ENCODE results near the gene FAM151A. TPM values are rescaled to one million over a fixed set of nuclear protein-coding genes. Genes with fewer than 3 reads are reported as not detected.

Gene FAM151A
- total and polyA plus RNA-seq, 7 donors = 3.2 to 5.4 (median 3.7) TPM; not detected in 4

GRCh38 chr1:54607821-54608565 lies 15.3 kb downstream of the FAM151A start:
- Histone ChIP-seq H3K27me3 (no peaks in the 10 kb centered on the region), H3K9me3 (no peaks in the 10 kb centered on the region), H3K27ac (no peak overlapping the region), H3K36me3 (peaks cover 0 to 55% (median 9%) of the 10 kb centered on the region in 4 donors), H3K4me3 (no peak overlapping the region), H3K4me1 (no peaks in the 10 kb centered on the region)
- peak; percentile 35 for DNase-seq
- 87 to 90% methylated on average over 19 of the region's 19 CpGs for WGBS, 2 donors
- no peak for TF ChIP-seq EP300 (IDR thresholded peaks at IDR 0.05)
- no peak for TF ChIP-seq POLR2A (IDR thresholded peaks at IDR 0.05)
- TF ChIP-seq, protein P1, sequence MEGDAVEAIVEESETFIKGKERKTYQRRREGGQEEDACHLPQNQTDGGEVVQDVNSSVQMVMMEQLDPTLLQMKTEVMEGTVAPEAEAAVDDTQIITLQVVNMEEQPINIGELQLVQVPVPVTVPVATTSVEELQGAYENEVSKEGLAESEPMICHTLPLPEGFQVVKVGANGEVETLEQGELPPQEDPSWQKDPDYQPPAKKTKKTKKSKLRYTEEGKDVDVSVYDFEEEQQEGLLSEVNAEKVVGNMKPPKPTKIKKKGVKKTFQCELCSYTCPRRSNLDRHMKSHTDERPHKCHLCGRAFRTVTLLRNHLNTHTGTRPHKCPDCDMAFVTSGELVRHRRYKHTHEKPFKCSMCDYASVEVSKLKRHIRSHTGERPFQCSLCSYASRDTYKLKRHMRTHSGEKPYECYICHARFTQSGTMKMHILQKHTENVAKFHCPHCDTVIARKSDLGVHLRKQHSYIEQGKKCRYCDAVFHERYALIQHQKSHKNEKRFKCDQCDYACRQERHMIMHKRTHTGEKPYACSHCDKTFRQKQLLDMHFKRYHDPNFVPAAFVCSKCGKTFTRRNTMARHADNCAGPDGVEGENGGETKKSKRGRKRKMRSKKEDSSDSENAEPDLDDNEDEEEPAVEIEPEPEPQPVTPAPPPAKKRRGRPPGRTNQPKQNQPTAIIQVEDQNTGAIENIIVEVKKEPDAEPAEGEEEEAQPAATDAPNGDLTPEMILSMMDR (IDR thresholded peaks at IDR 0.05) = no peak
- TF ChIP-seq POLR2AphosphoS5 (IDR thresholded peaks at IDR 0.05) = no peak
- intact Hi-C loops (cut with DNase I) = no loop called here

GRCh38 chr1:54606990-54607325 lies 16.4 kb downstream of the FAM151A start:
- H3K27ac ChIP-seq = no peak overlapping the region
- intact Hi-C loops (cut with DNase I) = no loop called here
- 90 to 93% methylated on average over 13 of the region's 13 CpGs for WGBS, 2 donors
- H3K27me3 ChIP-seq = no peaks in the 10 kb centered on the region
- no peaks in the 10 kb centered on the region for H3K4me1 ChIP-seq
- TF ChIP-seq EP300 (IDR thresholded peaks at IDR 0.05) = no peak
- H3K9me3 ChIP-seq = no peaks in the 10 kb centered on the region
- H3K4me3 ChIP-seq = no peak overlapping the region
- H3K36me3 ChIP-seq = peaks cover 0 to 55% (median 9%) of the 10 kb centered on the region in 4 donors
- peak; percentile 50 for DNase-seq

- H3K4me3 ChIP-seq = no peak overlapping the region
- no peaks in the 10 kb centered on the region for H3K27me3 ChIP-seq
- no peak for TF ChIP-seq POLR2A (IDR thresholded peaks at IDR 0.05)
- no peak for TF ChIP-seq POLR2AphosphoS5 (IDR thresholded peaks at IDR 0.05)
- no peak for TF ChIP-seq EP300 (IDR thresholded peaks at IDR 0.05)
- TF ChIP-seq, protein P1 (IDR thresholded peaks at IDR 0.05) = no peak
- H3K27ac ChIP-seq = no peak overlapping the region
- H3K36me3 ChIP-seq = peaks cover 2 to 57% (median 12%) of the 10 kb centered on the region in 4 donors
- no peaks in the 10 kb centered on the region for H3K9me3 ChIP-seq
- no peaks in the 10 kb centered on the region for H3K4me1 ChIP-seq
- 43 to 77% methylated on average over 9 of the region's 9 CpGs for WGBS, 2 donors
- peak; percentile 32 for DNase-seq
- intact Hi-C loops (cut with DNase I) = no loop called here
Measured at GRCh38 chr1:54606096-54606989, 17.0 kb downstream of the FAM151A start.

DNA sequence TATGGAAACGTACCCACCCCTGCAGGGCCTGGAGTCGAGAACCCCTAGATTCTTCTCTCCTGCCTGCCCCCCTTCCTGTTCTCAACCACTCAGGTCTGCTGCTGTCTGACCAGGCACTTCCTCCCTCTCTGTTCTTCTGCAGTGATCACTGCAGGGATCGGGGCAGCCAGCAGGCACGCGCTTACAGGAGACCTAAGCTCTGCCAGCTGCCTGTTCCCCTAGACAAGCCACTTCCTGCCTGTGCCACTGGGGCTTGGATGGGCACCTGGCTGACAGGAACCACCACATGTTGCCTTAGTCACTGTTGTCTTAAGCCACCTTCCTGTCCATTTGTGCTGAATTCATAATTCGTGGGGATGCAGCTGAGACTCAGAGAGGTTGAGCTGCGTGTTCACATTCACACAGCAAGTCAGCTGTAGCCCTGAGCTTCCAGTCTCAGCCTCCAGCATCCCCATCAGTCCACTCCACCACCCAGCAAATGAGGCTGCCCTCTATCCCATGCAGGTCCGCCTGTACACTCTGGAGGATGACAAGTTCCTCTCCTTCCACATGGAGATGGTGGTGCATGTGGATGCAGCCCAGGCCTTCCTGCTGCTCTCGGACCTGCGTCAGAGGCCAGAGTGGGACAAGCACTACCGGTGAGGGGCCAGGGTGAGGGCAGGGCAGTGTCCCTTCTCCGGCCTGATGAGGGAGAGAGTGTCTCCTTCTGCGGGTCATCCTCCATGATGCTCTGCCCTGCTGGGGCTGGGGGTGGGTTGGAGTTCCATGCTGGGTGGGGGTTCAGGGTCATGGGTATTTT lies 18.6 kb downstream of the FAM151A start:
- Histone ChIP-seq H3K9me3 (no peaks in the 10 kb centered on the region), H3K4me1 (no peaks in the 10 kb centered on the region), H3K36me3 (peaks cover 6 to 59% (median 15%) of the 10 kb centered on the region in 4 donors), H3K4me3 (no peak overlapping the region), H3K27me3 (no peaks in the 10 kb centered on the region), H3K27ac (no peak overlapping the region)
- peak; percentile 46 for DNase-seq
- TF ChIP-seq POLR2AphosphoS5 (IDR thresholded peaks at IDR 0.05) = no peak
- WGBS, 2 donors = 68 to 80% methylated on average over 13 of the region's 13 CpGs
- intact Hi-C loops (cut with DNase I) = no loop called here

- Histone ChIP-seq H3K27ac (no peak overlapping the region), H3K9me3 (no peaks in the 10 kb centered on the region), H3K36me3 (peaks cover 6 to 59% (median 17%) of the 10 kb centered on the region in 4 donors), H3K4me1 (no peaks in the 10 kb centered on the region), H3K27me3 (no peaks in the 10 kb centered on the region), H3K4me3 (no peak overlapping the region)
- no peak for DNase-seq
- intact Hi-C loops (cut with DNase I) = no loop called here
- 19 to 52% methylated on average over 7 of the region's 7 CpGs for WGBS, 2 donors
- TF ChIP-seq EP300 (IDR thresholded peaks at IDR 0.05) (no peak), POLR2A (IDR thresholded peaks at IDR 0.05) (no peak), POLR2AphosphoS5 (IDR thresholded peaks at IDR 0.05) (no peak)
- TF ChIP-seq, protein P1 (IDR thresholded peaks at IDR 0.05) = no peak
Measured at GRCh38 chr1:54604051-54604450, 19.3 kb downstream of the FAM151A start.
